ENCODE measurements around the gene MACIR.

Gene MACIR

GRCh38 chr5:103235891-103236290 lies 22.7 kb upstream of the MACIR start:
- Histone ChIP-seq H3K27me3 (replicated peaks; ENCODE audit: control insufficient read depth, insufficient read depth, low read length) (no peaks in the 10 kb centered on the region), H3K4me3 (replicated peaks; ENCODE audit: low read depth, low read length) (no peak overlapping the region), H3K36me3 (ENCODE audit: control insufficient read depth, insufficient read depth, low read length) (no peaks in the 10 kb centered on the region)
- no peak for DNase-seq (ENCODE audit: extremely low read depth, insufficient read length)
- TF ChIP-seq CTCF (IDR thresholded peaks at IDR 0.05; ENCODE audit: insufficient read depth, low read length, poor library complexity, severe bottlenecking): no peak

GRCh38 chr5:103237778-103238177 lies 20.8 kb upstream of the MACIR start:
- H3K36me3 ChIP-seq (ENCODE audit: control insufficient read depth, insufficient read depth, low read length): no peaks in the 10 kb centered on the region
- H3K4me3 ChIP-seq (replicated peaks; ENCODE audit: low read depth, low read length): no peak overlapping the region
- DNase-seq (ENCODE audit: extremely low read depth, insufficient read length): no peak
- H3K27me3 ChIP-seq (replicated peaks; ENCODE audit: control insufficient read depth, insufficient read depth, low read length): no peaks in the 10 kb centered on the region
- TF ChIP-seq CTCF (IDR thresholded peaks at IDR 0.05; ENCODE audit: insufficient read depth, low read length, poor library complexity, severe bottlenecking): no peak

- no peaks in the 10 kb centered on the region for H3K27me3 ChIP-seq (replicated peaks; ENCODE audit: control insufficient read depth, insufficient read depth, low read length)
- H3K4me3 ChIP-seq (replicated peaks; ENCODE audit: low read depth, low read length): no peak overlapping the region
- no peaks in the 10 kb centered on the region for H3K36me3 ChIP-seq (ENCODE audit: control insufficient read depth, insufficient read depth, low read length)
- DNase-seq (ENCODE audit: extremely low read depth, insufficient read length): no peak
- TF ChIP-seq CTCF (IDR thresholded peaks at IDR 0.05; ENCODE audit: insufficient read depth, low read length, poor library complexity, severe bottlenecking): no peak
Observed at GRCh38 chr5:103243665-103244064, 14.9 kb upstream of the MACIR start.

- H3K36me3 ChIP-seq (ENCODE audit: control insufficient read depth, insufficient read depth, low read length): no peaks in the 10 kb centered on the region
- no peaks in the 10 kb centered on the region for H3K27me3 ChIP-seq (replicated peaks; ENCODE audit: control insufficient read depth, insufficient read depth, low read length)
- TF ChIP-seq CTCF (IDR thresholded peaks at IDR 0.05; ENCODE audit: insufficient read depth, low read length, poor library complexity, severe bottlenecking): no peak
- no peak overlapping the region for H3K4me3 ChIP-seq (replicated peaks; ENCODE audit: low read depth, low read length)
- DNase-seq (ENCODE audit: extremely low read depth, insufficient read length): no peak
Observed at GRCh38 chr5:103244398-103244797, 14.2 kb upstream of the MACIR start.

- Histone ChIP-seq H3K4me3 (replicated peaks; ENCODE audit: low read depth, low read length) (no peak overlapping the region), H3K36me3 (ENCODE audit: control insufficient read depth, insufficient read depth, low read length) (no peaks in the 10 kb centered on the region), H3K27me3 (replicated peaks; ENCODE audit: control insufficient read depth, insufficient read depth, low read length) (no peaks in the 10 kb centered on the region)
- DNase-seq (ENCODE audit: extremely low read depth, insufficient read length): no peak
- TF ChIP-seq CTCF (IDR thresholded peaks at IDR 0.05; ENCODE audit: insufficient read depth, low read length, poor library complexity, severe bottlenecking): no peak
Observed at GRCh38 chr5:103245761-103246160, 12.8 kb upstream of the MACIR start.

GRCh38 chr5:103247118-103247517 lies 11.4 kb upstream of the MACIR start:
- H3K27me3 ChIP-seq (replicated peaks; ENCODE audit: control insufficient read depth, insufficient read depth, low read length): no peaks in the 10 kb centered on the region
- H3K4me3 ChIP-seq (replicated peaks; ENCODE audit: low read depth, low read length): no peak overlapping the region
- no peaks in the 10 kb centered on the region for H3K36me3 ChIP-seq (ENCODE audit: control insufficient read depth, insufficient read depth, low read length)
- no peak for DNase-seq (ENCODE audit: extremely low read depth, insufficient read length)
- no peak for TF ChIP-seq CTCF (IDR thresholded peaks at IDR 0.05; ENCODE audit: insufficient read depth, low read length, poor library complexity, severe bottlenecking)
